Limb (tissue), 2 donors: ENCODE results near the gene HOXD4.
A peak's percentile ranks its signal among the peaks of the same experiment; 100 is the strongest.

Experiments used
- DNase-seq, 2 donors: peaks; one replicate each; pipeline ENCODE4 v3.0.0-alpha.2; 2016; ENCODE audit errors: extremely low spot score in 2 of 2

HOXD4 gene

DNA sequence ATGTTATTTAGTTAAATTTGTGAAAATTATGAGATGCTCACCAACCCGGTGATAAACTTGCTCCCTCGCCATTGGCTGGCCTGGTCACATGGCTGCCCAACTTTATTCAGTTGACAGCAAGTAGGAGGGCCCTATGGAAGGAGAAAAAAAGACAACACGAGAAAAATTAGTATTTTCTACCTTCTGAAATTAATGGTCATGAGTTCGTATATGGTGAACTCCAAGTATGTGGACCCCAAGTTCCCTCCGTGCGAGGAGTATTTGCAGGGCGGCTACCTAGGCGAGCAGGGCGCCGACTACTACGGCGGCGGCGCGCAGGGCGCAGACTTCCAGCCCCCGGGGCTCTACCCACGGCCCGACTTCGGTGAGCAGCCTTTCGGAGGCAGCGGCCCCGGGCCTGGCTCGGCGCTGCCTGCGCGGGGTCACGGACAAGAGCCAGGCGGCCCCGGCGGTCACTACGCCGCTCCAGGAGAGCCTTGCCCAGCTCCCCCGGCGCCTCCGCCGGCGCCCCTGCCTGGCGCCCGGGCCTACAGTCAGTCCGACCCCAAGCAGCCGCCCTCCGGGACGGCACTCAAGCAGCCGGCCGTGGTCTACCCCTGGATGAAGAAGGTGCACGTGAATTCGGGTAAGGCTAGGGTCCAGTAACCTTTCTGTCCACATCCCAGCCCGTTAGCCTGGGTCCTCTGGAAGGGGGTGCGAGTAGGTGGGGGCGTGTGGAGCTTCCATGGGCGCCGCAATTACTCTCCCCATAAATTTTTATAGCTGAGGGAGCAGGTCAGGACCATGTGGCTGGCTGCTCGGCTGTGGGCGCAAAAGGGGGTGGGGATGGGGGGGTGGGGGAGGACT, at the start of gene HOXD4:
HOXD4 (plus strand) TSS at position 109 of the 846 bp plus-strand sequence; CDS start at position 193, 84 bp downstream.
- peak in 1 of 2 donors; percentile 54 for DNase-seq

DNA sequence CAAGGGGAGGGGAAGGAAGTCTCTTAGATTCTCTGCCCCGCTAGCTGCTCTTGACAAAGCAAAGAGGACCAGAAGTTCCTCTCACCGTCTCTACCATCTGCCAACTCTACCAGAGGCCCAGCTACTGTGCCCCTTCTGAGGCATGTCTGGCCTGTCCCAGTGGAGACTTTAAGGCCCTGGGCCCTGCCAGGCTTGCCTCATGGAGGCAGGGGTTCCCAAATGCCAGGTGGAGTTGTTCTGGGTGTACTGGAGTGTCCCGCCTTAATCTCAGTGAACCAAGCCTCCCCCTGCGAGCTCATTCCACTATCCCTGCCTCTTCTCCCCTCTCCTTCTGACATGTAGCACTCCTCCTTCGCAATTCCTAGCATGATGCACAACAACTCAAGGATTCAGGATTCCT, 49.5 kb upstream of the HOXD4 start:
- no peak for DNase-seq

DNA sequence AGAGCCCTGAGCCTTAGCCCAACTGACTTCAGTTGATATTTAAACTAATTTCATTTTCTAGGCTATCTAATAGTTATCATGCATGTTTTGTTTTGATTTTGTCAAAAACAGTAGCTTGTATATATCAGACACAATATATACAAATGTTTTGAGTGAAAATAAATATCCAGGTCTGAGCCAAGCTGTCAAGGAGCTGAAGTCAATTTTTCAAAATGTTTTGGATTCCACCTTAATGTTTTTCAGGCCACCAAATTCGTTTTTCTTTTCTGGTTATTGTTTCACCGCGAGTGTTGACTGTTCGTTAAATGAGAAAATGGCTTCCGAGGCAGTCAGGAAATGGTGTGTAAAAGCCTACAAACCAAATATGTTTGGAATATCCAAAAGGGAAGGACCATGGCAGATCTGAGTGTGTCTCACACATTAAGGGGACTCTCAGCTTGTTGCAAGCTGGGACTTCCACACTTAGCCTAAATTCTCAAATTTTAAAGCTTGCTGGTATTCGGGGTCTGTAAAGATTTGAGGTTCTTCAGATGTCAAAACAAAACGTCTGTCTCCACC, 49.0 kb upstream of the HOXD4 start:
- no peak for DNase-seq

DNA sequence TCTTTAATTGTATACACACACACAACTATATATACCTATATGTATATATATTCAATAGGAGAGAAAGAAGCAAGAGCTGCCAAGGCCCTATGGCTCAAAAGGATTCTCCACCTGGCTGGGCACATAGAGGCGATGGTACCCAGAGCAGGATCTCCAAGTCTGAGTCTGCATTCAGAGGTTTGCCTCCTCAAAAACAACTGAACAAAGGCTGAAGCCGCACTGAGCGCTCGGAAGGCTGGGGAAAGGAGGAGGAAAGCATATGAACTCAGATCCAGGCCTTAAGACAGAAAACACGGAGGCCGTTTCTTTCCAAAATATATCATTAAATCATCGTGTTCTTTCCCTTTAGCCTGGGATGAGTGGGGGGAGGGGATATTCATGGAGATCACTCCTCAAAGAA, 48.2 kb upstream of the HOXD4 start:
- no peak for DNase-seq

DNA sequence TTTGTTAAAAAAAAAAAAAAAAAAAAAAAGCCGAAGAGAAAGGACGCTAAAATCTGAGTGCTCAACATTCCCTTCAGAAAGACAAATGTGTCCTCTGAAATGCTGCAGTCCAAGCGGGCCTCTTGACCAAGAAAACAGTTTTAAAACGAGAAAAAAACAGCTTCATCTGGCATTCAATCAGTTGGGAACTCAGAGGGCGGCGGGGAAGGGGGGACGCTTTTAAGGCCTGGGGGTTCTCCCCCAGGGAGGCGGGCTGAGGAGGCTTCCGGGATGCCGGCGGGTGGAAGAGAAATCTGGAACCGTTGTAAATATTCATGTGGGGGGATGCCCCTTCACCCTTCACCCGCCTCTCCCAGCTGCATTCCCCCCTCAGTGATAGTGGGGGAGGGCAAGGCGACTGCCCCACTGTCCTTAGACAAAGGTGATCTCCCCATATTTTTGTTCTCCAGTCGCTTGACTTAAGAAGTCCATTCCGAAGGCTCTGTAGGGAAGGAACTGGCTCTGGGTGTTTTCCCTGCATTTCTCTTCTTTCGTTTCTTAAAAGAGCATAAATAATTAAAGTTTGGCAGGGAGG, 47.5 kb upstream of the HOXD4 start:
- DNase-seq: no peak

DNA sequence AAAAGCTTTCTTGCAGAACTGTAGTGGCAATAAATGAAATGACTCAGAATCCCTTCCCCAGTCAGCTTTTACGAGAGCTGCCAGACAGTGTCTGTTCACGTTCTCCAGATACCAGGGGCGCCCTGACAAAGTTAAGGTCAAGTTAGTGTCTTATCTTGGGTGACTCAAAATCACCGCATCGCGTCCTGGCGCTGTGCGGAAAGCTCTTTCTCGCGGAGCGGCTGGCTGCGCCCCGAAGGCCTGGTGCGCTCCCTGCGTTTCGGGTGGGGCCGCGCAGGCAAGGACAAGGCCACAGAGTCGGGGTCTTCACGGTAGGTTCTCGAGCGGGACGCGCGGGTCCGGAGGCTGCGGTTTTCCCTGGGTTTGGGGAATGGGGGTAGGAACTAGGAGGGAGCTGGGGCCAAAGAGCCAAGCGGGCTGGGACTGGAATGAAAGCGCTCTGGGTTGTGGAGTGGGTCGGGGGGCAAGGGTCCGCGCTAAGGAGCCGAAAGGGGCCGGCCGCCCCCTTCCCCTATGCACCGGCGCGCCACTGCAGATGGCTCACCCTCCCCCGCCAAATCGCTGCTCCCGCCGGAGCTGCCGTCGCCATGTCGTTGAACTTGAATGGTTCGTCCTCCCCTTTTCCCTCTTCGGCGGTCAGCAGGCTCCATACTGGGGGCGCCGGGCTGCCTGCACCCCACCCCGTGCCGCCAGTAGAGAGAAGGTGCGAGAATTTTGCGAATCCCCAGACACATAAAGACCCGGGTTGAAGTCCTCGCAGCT, 46.9 kb upstream of the HOXD4 start:
- no peak for DNase-seq

DNA sequence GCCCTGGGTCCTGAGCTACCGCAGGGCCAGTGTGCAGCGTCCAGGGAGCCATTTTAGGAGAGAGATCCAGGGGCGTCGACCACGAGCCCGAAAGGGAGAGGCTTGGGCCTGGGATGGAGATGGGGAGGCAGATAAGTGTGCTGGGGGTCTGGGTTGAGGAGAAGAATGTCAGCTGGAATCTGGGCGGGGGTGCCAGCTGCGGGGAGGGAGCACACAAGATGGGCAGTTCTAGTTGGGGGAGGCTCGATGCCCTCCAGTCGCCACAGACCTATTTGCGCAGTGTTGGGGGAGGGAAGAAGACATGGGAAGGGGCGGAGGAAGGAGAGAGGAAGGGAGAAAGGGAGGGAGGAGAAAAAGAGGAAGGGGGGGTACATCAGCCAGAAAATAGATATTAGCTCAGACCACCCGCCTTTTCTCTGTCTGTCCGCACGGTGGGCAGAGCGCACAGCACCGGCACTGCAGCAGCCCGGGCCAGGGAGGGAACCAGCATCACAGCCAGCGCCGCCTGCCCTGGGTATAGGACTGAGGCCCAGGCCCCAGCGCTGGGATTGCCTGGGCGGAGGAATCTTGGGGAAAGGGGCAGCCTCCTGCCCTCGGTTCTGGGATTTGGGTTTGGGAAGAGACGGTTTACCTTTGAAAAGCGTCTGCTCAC, 46.1 kb upstream of the HOXD4 start:
- DNase-seq: no peak

DNA sequence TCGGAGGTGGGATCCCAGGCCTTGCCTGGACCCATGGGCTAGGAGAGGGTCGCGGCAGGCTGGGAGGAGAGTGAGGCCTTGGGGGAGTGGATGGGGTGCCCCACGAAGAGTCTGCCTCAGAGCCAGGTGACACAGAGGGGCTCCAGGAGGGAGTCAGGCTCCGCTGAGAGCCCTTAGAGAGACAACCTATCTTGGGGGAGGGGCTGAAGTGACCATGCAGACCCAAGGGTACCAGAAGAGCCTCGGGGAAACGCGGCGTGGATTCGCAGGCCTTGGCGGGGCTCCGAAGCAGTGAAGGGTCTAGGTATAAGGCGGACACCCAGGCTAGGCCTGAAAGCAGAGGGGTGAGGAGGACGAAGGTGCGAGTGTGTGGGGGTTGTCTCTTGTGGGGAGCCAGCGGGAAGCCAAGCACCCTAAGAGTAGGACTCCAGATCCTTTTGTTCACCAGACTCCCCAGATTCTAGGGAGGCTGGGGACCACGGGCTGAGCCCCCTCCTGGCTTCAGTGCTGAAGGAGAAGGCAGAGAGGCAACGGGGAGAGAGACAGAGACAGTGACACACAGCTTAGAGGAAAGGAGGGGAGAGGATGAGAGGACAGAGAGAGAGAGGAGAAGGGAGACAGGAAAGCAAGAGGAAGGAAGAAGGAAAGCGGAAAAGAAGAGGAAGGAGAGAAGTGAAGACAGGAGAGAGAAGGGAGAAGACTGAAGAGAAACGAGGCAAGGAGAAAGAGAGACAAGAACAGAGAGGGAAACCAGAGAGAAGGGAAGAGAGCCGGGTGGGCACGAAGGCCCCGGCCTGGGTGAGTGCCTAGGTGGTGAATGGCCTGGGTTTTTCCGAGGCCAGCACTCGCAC, 45.4 kb upstream of the HOXD4 start:
- no peak for DNase-seq

DNA sequence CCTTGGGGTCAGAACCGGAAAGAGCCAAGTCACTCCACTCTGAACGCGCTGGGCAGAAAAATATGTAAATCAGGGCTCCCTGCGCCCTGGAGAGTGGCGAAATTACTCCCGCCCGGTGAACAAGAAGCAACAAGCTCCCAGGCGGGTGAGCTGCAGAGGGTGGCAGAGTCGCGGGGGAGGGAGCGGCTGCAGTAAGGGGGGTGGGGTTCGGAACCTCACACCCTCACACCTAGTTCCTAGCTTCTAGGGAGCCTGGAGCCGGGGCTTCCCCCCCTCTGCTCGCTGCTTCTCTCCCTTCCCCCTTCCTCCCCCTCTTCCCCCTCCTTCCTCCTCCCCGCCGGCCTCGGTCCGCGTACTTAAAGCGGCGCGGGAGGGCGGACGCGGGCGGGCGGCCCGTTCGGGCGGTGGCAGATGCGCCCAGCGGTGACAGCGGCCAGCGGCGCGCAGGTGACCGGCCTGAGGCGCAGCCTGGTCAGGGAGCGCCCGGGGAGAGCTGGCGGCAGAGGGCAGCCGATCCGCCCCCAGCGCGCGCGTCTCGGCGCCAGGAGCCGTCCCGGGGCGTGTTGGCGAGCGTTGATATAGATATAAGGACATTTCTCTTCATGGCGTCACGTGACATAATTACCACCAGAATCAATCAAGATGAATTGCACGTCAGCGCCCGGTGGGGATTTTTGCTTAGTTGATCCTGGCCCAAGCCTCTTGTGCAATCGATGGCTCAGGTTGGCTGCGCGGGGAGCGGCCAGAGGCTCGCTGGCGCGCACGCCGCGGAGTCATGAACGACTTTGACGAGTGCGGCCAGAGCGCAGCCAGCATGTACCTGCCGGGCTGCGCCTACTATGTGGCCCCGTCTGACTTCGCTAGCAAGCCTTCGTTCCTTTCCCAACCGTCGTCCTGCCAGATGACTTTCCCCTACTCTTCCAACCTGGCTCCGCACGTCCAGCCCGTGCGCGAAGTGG, 44.5 kb upstream of the HOXD4 start, which contains the start of gene HOXD11:
HOXD11 (plus strand) TSS at position 700 of the 959 bp plus-strand sequence; CDS start at position 776, 76 bp downstream.
- DNase-seq: no peak

DNA sequence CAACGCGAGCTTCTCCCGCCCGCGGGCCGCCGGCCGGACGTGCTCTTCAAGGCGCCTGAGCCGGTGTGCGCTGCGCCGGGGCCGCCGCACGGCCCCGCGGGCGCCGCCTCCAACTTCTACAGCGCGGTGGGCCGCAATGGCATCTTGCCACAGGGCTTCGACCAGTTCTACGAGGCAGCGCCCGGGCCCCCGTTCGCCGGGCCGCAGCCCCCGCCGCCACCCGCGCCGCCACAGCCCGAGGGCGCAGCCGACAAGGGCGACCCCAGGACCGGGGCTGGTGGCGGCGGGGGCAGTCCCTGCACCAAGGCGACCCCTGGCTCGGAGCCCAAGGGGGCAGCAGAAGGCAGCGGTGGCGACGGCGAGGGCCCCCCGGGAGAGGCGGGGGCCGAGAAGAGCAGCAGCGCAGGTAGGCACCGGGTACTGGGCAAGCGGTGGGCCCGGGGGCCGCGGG, 43.6 kb upstream of the HOXD4 start:
- no peak for DNase-seq

DNA sequence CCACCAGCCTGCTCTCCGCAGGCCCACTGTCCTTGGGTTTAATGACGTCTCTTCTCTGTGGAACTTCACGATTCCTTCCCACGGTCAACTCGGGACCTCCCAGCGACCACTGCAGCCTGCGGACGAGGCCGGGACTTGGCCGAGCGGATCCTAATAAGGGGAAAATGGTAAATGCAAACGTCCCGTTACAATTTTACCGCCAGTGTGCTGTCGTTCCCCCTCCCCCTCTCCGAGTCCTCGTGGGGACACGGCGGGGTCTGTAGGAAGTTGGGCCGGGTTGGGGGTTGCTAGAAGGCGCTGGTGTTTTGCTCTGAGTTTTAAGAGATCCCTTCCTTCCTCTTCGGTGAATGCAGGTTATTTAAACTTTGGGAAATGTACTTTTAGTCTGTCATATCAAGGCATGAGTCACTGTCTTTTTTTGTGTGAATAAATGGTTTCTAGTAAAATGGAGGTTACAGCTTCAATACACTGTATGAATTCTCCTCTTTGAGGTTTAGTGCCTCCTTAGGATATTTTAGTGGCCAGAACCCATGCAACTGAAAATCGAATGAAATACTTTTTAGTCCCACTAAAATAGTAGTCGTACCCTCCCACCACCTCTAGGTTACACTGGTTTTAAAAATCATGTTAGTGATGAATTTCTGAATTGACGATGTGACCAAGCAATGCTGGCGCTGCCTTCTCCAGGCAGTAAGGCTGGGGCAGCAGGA, 42.0 kb upstream of the HOXD4 start:
- no peak for DNase-seq

DNA sequence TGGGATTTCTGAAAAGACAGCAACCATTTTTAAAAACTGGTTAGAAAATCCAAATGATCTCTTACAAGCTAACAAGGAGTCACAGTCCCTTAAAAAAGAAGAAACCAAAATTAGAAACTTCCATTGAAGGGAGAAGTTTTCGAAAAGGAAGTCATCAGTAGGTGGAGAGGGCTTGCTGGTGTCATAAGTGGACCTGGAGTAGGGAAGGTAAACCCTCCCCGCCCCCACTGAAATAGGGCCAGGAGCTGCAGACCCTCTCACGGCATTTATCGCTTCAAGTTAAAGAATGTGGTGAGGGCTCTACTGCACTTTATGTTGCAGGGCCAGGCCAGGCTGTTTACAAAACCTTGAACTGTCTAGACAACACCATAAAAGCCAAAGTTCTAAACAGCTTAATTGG, 41.4 kb upstream of the HOXD4 start:
- no peak for DNase-seq

DNA sequence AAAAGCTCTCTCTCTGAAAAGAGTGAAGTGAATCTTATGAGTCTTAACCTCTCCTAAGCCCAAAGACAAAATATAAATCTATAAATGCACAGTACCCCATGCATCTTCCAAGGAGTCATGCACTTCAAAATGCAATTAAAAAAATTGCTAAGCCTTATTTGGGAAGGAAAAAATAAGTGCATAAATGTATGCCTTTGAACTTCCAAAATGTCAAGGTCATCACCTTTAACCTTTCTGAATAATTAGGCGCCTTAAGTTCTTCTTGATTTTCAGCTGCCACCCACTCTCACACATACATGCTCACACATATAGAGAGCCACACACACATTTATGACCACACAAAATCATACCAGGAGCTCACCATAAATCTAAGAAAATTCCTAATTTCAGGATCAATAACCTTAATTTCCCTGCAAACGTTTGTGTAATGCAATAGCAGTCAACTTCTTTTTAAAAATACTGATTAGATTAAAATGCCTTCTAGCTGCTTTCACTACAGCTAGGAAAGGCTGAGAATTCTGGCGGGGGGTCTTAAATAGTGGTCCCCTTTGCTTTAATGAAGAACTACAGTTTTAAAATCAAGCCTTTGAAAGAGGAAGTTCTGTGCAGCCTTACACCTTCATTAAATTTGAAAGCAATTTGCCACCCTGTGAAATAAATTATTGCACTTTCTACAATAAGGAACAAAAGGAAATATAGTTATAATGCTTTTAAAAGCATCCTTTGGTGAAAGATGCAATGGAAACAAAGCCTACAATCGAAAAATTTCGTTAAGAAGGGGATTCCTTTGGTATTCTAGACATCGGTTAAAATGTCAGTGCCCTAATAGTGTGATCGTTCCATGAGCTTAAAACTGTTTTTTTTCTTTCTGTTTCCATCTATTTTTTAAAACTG, 40.7 kb upstream of the HOXD4 start:
- DNase-seq: no peak

DNA sequence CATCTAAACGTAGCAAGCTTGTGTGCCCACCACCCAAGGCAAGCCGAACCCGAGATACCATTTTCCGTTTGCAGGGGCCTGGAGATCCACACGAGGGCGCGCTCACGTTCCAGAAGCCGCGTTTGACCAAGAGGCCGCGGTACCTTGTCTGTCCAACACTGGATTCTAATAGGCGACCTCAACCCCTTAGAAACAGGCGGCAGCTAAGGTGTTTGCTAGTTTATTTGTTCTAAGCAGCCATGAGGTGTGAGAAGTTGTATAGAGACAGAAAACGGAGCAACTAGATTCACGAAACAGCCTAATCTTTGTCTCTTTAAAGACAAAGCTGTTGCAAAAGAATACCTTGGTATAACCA, 40.1 kb upstream of the HOXD4 start:
- DNase-seq: peak in 1 of 2 donors; percentile 88

DNA sequence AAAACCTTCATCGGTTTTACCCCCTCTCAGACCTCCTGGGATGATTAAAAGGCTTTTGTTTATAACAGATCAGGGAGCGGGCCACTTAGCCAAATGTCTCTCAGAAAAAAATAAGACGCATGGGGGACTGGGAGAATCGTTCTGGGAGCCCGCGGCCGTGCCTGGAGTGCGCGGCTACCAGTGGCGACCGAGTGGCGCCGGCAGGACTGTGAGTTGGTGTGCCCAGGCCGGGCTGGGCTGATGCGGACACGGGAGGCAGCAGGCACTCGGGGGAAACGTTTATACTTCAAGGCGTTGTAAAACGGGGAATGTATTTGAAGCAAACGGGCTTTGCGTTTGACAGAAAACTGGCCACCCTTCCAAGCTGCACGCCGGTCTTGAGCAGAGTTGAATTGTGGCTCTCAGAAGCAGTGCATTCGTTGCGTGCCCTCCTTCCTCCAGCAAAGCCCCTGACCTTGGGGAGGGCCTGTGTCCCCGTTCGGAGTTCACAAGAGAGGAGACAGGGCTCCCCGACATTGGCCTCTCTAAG, 39.4 kb upstream of the HOXD4 start:
- DNase-seq: no peak

DNA sequence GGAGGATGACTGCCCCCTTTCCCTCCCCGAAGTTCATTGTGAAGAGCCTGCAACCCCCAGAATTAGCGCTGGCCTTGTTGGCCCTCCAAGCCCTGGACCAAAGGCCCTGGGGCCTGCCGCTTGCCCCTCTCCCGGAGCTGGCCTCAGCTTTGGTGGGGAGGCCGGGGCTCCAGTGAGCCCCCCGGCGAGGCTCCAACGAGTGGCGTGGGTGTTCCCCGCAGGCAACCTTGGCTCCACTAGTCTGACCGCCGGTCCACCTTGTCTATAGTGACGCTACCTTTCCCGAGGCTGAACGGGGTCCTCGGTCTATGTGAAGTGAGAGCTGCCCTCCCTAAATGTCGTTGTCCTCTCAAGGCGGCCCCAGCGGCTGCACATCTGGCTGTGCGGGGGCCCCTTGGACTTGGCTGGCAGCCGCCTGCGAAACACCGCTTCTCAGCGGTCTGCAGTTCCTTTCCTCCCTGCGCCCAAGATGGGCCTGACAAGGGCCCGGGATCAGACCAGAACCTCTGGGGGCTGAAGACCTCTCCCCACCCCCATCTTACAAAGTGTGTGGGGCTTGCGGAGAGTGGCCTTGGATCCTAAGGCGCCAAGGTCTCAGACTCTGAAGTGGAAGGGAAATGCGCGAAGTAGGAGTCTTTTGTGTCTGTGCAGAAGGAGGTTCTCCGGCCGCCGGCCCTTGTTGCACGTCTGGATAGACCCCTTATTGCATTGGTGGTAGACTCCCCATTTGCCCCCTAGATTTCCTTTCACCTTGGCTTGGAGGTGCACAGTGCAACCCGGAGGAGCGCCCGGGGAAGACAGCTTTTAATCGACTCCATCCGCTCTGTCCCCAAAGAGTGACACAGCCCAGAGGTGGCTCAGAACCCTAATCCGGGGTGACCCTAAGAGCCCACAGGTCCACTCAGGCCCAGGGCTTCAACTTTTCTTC, 38.7 kb upstream of the HOXD4 start:
- DNase-seq: no peak
